T-cell (primary cell): ENCODE results near the gene LCA5L. TPM values are rescaled to one million over a fixed set of nuclear protein-coding genes. Genes with fewer than 3 reads are reported as not detected.

Experiments
- ATAC-seq, 4 experiments: fragments of 200-7000 bp in 3 of 4; fragments of 150-1000 bp in 1 of 4; cut with Tn5 transposase; replicated peaks in 1 of 4; 1 replicate in 3 of 4; 2 replicates in 1 of 4; pipeline ENCODE4 v1.10.0; 2021; ENCODE audit warnings: moderate library complexity in 3 of 4, mild to moderate bottlenecking in 2 of 4, moderate number of reproducible peaks in 1 of 4
- CTCF ChIA-PET, 2 donors: fragments of 300-600 bp; sonication (Branson Sonifier 250); formaldehyde crosslinking; loops; one replicate each; lab custom pipeline; 2022; ENCODE audit warnings: antibody characterized with exemption in 2 of 2; lab: Charles Lee
- POLR2A ChIA-PET, 2 donors: fragments of 300-600 bp; sonication (Branson Sonifier 250); formaldehyde crosslinking; loops; one replicate each; lab custom pipeline; 2022; ENCODE audit warnings: antibody characterized with exemption in 2 of 2; lab: Charles Lee
- DNase-seq, 35 experiments: peaks; one replicate each; pipeline versions ENCODE4 v3.0.0 to v3.0.0-alpha.2; 2013 to 2023
- H3K27ac ChIP-seq: one replicate; pipeline ENCODE4 v1.5.1; 2013; ENCODE audit warnings: low read length
- H3K27me3 ChIP-seq, 2 experiments: replicated peaks in 1 of 2; 1 replicate in 1 of 2; 2 replicates in 1 of 2; pipeline versions ENCODE4 v1.6.1 to v1.7.0; 2013; ENCODE audit warnings: low read length in 1 of 2, mixed read lengths in 1 of 2; ENCODE audit not compliant: control insufficient read depth in 2 of 2, insufficient read depth in 2 of 2; ENCODE audit errors: extremely low read depth in 1 of 2
- H3K36me3 ChIP-seq, 2 donors: 1 replicate in 1 of 2; 2 replicates in 1 of 2; pipeline versions ENCODE4 v1.6.1 to v1.7.0; 2013; ENCODE audit warnings: low read length in 1 of 2; ENCODE audit not compliant: control insufficient read depth in 2 of 2, insufficient read depth in 1 of 2; ENCODE audit errors: extremely low read depth in 1 of 2
- H3K4me1 ChIP-seq, 2 experiments: 1 replicate in 1 of 2; 2 replicates in 1 of 2; pipeline versions ENCODE4 v1.6.1 to v1.7.0; 2013; ENCODE audit warnings: low read length in 2 of 2, mixed read lengths in 1 of 2; ENCODE audit not compliant: insufficient read depth in 2 of 2, control insufficient read depth in 1 of 2; ENCODE audit errors: extremely low read depth in 1 of 2
- H3K4me3 ChIP-seq, 2 donors: 1 replicate in 1 of 2; 2 replicates in 1 of 2; pipeline versions ENCODE4 v1.5.1 to v1.7.0; 2013; ENCODE audit warnings: mild to moderate bottlenecking in 2 of 2, low read length in 1 of 2, moderate library complexity in 1 of 2; ENCODE audit not compliant: control insufficient read depth in 1 of 2; ENCODE audit errors: extremely low read depth in 1 of 2
- H3K9me3 ChIP-seq: 2 replicates; pipeline ENCODE4 v1.7.0; 2013
- H3K27ac Mint-ChIP-seq, 2 donors: one replicate each; pipeline ENCODE4 v1.8.0; 2020 to 2021; ENCODE audit warnings: mild to moderate bottlenecking in 2 of 2, mixed read lengths in 2 of 2
- H3K27me3 Mint-ChIP-seq, 2 donors: one replicate each; pipeline ENCODE4 v1.8.0; 2021 to 2022; ENCODE audit warnings: mixed read lengths in 2 of 2
- H3K36me3 Mint-ChIP-seq: one replicate; pipeline ENCODE4 v1.8.0; 2021; ENCODE audit warnings: mixed read lengths
- H3K4me1 Mint-ChIP-seq, 3 donors: one replicate each; pipeline ENCODE4 v1.8.0; 2020 to 2022; ENCODE audit warnings: mixed read lengths in 3 of 3, mild to moderate bottlenecking in 1 of 3
- H3K4me3 Mint-ChIP-seq, 3 donors: one replicate each; pipeline ENCODE4 v1.8.0; 2020 to 2022; ENCODE audit warnings: mild to moderate bottlenecking in 3 of 3, mixed read lengths in 3 of 3, moderate library complexity in 3 of 3
- H3K9me3 Mint-ChIP-seq, 3 donors: one replicate each; pipeline ENCODE4 v1.8.0; 2020 to 2022; ENCODE audit warnings: mixed read lengths in 3 of 3
- WGBS: methylation state at CpG from one replicate; pipeline ENCODE4 v1.1.5; 2013; ENCODE audit warnings: missing lambda C conversion rate; ENCODE audit not compliant: insufficient coverage; 5-methylcytosine and 5-hydroxymethylcytosine counted together
- total RNA-seq, 35 experiments: library from RNA in 6 of 35; stranded (reverse) in 6 of 35; fragments of 120-200 nt in 1 of 35; gene quantifications; one replicate each; pipeline versions ENCODE4 v1.2.1 to v1.2.4 and lab custom pipeline; 2013 to 2026

The LCA5L gene
- total RNA-seq, 5 donors from 2014 or later (not counting 1 experiment from before 2014, with no cell fraction given): 0.23 to 0.60 (median 0.44) TPM; not detected in 1

DNA sequence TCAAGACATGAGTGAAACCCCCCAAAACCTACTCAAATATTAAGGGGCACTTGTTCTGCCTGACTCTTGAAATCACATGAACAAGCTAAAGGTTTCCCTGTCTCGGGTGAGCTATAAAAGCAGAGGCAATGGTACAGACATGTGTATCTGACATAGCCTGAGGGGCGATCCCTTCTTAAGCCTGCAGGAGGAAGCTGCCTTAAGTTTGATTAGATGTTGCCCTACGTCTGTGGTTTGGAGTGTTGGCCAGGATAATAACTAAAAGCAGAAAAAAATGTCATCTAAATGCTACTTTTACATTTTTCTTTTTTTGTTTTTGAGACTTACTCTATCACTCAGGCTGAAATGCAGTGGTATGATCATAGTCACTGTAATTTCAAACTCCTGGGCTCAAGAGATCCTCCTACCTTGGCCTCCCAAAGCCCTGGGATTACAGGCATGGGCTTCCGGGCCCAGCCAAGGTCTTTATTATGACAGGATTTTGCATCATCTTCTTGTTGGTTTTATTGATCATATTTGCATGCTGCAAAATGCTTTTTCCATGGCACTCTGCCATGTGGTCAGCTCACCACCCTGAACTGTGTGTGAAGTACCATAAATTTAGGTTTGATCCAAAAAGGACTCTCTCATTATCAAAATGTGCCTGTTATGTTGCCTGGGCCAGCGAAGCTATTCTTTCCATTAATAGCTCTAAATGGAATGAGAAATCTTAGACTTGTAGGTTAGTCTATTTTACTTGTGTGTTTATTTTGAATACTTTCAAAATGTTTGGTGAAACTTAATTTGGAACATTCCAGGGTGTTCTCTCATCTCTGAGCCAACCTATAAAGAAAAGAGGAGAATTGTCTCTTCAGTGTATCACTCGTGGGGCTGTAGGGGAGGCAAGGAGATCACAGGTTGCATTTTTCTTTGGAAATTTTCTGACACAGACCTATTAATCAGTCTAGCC lies 81.7 kb downstream of the LCA5L start:
- POLR2A ChIA-PET: no interaction called here

DNA sequence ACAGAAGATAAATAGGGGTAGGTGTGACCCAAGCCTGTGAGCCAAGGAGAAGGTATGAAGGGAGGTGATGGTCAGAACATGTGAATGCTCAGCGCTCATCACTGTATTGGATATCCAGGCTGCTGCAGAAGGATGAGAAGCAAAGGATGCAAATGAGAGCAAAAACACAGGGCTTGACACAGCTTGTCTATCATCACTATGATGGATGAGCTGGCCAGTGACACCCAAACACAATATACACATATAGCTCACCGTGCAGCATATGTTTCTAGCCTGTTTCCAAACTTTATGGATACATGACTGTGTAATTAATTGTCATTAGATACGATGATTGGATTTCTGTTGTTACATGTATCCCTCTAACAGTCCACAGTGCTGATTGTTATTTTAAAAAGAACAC lies 82.8 kb downstream of the LCA5L start:
- Mint-ChIP-seq H3K9me3 (no peaks in the 10 kb centered on the region), H3K36me3 (no peaks in the 10 kb centered on the region), H3K4me1 (no peaks in the 10 kb centered on the region), H3K27me3 (peaks cover 7 to 15% of the 10 kb centered on the region in 2 donors), H3K4me3 (no peak overlapping the region), H3K27ac (no peak overlapping the region)
- Histone ChIP-seq H3K9me3 (no peaks in the 10 kb centered on the region), H3K27ac (no peak overlapping the region), H3K4me1 (no peaks in the 10 kb centered on the region), H3K36me3 (no peaks in the 10 kb centered on the region), H3K4me3 (no peak overlapping the region), H3K27me3 (peaks cover 0 to 8% of the 10 kb centered on the region in 2 experiments)
- WGBS: 100% methylated on average over 1 of the region's 3 CpGs
- ChIA-PET POLR2A (no interaction called here), CTCF (no interaction called here)
- no peak for DNase-seq
- ATAC-seq: no peak

More for the DNA sequence above, 81.7 kb downstream of the LCA5L start:
- Histone ChIP-seq H3K27ac (no peak overlapping the region), H3K4me1 (no peaks in the 10 kb centered on the region), H3K9me3 (no peaks in the 10 kb centered on the region), H3K27me3 (peaks cover 0 to 14% of the 10 kb centered on the region in 2 experiments), H3K4me3 (no peak overlapping the region), H3K36me3 (no peaks in the 10 kb centered on the region)
- DNase-seq (no peak), ATAC-seq (no peak)
- H3K27ac Mint-ChIP-seq: no peak overlapping the region
- no peaks in the 10 kb centered on the region for H3K9me3 Mint-ChIP-seq
- H3K4me1 Mint-ChIP-seq: no peaks in the 10 kb centered on the region
- H3K27me3 Mint-ChIP-seq: peaks cover 7 to 15% of the 10 kb centered on the region in 2 donors
- H3K36me3 Mint-ChIP-seq: no peaks in the 10 kb centered on the region
- no peak overlapping the region for H3K4me3 Mint-ChIP-seq
- 86% methylated on average over 1 of the region's 6 CpGs for WGBS
- CTCF ChIA-PET: interaction anchor here in 1 of 2 donors (0.6 kb wide), 1 partner anchor 24 kb away, joined by 4 read pairs; no protein-coding TSS in a partner anchor

DNA sequence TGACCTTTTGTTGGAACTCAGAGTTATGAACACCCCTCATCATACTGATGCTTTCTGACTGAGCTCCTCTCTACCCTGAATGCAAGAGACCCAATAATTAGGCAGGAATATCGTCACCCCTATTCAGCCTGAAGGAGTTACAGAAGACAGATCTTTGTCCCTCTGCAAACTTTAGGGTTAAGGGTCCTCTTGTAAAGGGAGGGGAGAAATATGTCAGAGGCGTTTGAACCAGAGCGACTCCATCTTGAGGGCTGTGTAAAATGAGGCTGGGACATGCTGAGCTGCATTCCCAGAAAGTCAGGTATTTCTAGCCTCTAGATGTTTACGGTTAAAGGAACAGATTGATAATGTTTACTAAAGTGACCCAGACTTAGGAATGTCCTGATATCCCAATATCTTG lies 86.2 kb downstream of the LCA5L start:
- H3K27me3 ChIP-seq: peaks cover 0 to 8% of the 10 kb centered on the region in 2 experiments
- ChIA-PET CTCF (no interaction called here), POLR2A (interaction anchor here in 1 of 2 donors (0.6 kb wide), 1 partner anchor 1725 kb away, joined by 6 read pairs; no protein-coding TSS in a partner anchor)
- H3K4me1 ChIP-seq: no peaks in the 10 kb centered on the region
- no peak overlapping the region for H3K27ac ChIP-seq
- 90% methylated on average over 2 of the region's 4 CpGs for WGBS
- no peaks in the 10 kb centered on the region for H3K36me3 ChIP-seq
- Mint-ChIP-seq H3K36me3 (no peaks in the 10 kb centered on the region), H3K4me1 (no peaks in the 10 kb centered on the region), H3K9me3 (no peaks in the 10 kb centered on the region), H3K4me3 (no peak overlapping the region), H3K27me3 (peaks cover 7 to 10% of the 10 kb centered on the region in 2 donors), H3K27ac (no peak overlapping the region)
- no peak for ATAC-seq
- H3K9me3 ChIP-seq: no peaks in the 10 kb centered on the region
- no peak for DNase-seq
- H3K4me3 ChIP-seq: no peak overlapping the region

Other genes starting within 250 kb of the LCA5L start
- 10 to 100 TPM; 70.2 to 86.3 (median 75.2) TPM for gene BRWD1, start 132.1 kb downstream of the LCA5L start, total RNA-seq
- gene HMGN1, start 96.7 kb downstream of the LCA5L start, total RNA-seq: 100 to 1,000 TPM; 206 to 254 (median 239) TPM
- gene SH3BGR, start 6.2 kb upstream of the LCA5L start, total RNA-seq: 1 to 10 TPM; 1.3 to 2.0 (median 1.8) TPM
- under 1 TPM in 3 of 5 donors, not detected in 2; 0.03 to 0.09 (median 0.06) TPM for gene B3GALT5, start 167.2 kb upstream of the LCA5L start, total RNA-seq